ENCODE results near the gene PBX3. TPM values are rescaled to one million over a fixed set of nuclear protein-coding genes. Genes with fewer than 3 reads are reported as not detected.

Gene PBX3
- total and polyA plus RNA-seq, 2 of the 13 experiments (the other 11 are each of a cell fraction or from before 2014, with no cell fraction given), result 6.0 to 11.2 TPM

DNA sequence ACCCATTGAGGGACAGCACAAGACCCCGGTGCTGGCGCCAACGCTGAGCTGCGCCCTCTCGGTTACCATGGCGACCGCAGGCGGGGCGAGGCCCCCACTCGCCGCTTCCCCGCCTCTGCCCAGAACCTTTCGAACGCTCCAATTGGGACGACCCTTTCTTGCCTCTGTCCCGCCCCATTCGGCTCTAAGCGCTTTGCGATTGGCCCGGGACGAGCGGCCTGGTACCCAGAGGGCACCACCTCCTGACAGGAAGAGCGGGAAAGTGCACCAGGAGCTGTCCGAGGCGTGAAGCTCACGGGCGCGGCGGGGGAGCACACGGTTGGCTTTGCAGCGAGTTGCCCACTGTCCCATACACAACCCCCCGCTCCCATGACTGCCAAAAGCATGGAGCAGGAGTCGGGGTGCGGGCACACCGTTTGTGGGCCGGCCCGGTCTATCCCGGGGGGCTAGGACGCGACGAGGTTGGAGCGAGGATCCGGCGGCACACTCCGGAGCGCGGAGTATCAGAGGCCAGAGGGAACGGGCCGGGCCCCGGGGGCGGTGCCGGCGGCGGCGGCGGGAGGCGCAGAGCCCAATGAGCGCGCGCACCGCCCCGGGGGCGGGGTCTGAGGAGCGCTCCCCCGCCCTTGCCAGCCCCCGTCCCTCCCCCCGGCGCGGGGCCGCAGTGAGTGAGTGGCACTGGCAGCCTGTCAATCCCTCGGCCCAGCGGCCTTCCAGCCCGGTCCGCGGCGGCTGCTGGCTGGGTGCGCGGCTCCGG, 978 bp upstream of the PBX3 start (continued):
- TF ChIP-seq, protein P1, sequence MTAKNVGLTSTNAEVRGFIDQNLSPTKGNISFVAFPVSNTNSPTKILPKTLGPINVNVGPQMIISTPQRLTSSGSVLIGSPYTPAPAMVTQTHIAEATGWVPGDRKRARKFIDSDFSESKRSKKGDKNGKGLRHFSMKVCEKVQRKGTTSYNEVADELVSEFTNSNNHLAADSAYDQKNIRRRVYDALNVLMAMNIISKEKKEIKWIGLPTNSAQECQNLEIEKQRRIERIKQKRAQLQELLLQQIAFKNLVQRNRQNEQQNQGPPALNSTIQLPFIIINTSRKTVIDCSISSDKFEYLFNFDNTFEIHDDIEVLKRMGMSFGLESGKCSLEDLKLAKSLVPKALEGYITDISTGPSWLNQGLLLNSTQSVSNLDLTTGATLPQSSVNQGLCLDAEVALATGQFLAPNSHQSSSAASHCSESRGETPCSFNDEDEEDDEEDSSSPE (CRISPR knock-in tag; IDR thresholded peaks at IDR 0.05), result peak; percentile 99
- TF ChIP-seq RXRA (CRISPR knock-in tag; IDR thresholded peaks at IDR 0.05) (peak; percentile 77), SOX5 (CRISPR knock-in tag; IDR thresholded peaks at IDR 0.05; ENCODE audit: borderline replicate concordance) (peak; percentile 28; the same call in 1 of the 2 replicates), ZNF530 (CRISPR knock-in tag; IDR thresholded peaks at IDR 0.05; ENCODE audit: low read depth) (peak; percentile 92), JUND (CRISPR knock-in tag; IDR thresholded peaks at IDR 0.05) (no peak; the same call in 1 of the 2 replicates), FOXP1 (IDR thresholded peaks at IDR 0.05) (no peak), FOXP1 (CRISPR knock-in tag; IDR thresholded peaks at IDR 0.05) (no peak), AKAP8 (CRISPR knock-in tag; IDR thresholded peaks at IDR 0.05) (0 out of 2 replicates have a peak, but pooled peaks have one; percentile 69), GRHL1 (CRISPR knock-in tag; conservative IDR thresholded peaks at IDR 0.05) (peak; percentile 27; the same call in 1 of the 2 replicates), DR1 (CRISPR knock-in tag; IDR thresholded peaks at IDR 0.05) (peak; percentile 74; the same call in 1 of the 2 replicates), ATAD3A (CRISPR knock-in tag; IDR thresholded peaks at IDR 0.05) (no peak), ZNF383 (CRISPR knock-in tag; IDR thresholded peaks at IDR 0.05; ENCODE audit: borderline replicate concordance) (no peak), DNMT3B (CRISPR knock-in tag; conservative IDR thresholded peaks at IDR 0.05) (no peak; the same call in 1 of the 2 replicates), TGIF2 (CRISPR knock-in tag; IDR thresholded peaks at IDR 0.05) (peak; percentile 78), MEF2D (CRISPR knock-in tag; IDR thresholded peaks at IDR 0.05) (no peak; the same call in 1 of the 2 replicates), FOXP4 (CRISPR knock-in tag; IDR thresholded peaks at IDR 0.05) (peak; percentile 67)
- TF ChIP-seq, protein P2, sequence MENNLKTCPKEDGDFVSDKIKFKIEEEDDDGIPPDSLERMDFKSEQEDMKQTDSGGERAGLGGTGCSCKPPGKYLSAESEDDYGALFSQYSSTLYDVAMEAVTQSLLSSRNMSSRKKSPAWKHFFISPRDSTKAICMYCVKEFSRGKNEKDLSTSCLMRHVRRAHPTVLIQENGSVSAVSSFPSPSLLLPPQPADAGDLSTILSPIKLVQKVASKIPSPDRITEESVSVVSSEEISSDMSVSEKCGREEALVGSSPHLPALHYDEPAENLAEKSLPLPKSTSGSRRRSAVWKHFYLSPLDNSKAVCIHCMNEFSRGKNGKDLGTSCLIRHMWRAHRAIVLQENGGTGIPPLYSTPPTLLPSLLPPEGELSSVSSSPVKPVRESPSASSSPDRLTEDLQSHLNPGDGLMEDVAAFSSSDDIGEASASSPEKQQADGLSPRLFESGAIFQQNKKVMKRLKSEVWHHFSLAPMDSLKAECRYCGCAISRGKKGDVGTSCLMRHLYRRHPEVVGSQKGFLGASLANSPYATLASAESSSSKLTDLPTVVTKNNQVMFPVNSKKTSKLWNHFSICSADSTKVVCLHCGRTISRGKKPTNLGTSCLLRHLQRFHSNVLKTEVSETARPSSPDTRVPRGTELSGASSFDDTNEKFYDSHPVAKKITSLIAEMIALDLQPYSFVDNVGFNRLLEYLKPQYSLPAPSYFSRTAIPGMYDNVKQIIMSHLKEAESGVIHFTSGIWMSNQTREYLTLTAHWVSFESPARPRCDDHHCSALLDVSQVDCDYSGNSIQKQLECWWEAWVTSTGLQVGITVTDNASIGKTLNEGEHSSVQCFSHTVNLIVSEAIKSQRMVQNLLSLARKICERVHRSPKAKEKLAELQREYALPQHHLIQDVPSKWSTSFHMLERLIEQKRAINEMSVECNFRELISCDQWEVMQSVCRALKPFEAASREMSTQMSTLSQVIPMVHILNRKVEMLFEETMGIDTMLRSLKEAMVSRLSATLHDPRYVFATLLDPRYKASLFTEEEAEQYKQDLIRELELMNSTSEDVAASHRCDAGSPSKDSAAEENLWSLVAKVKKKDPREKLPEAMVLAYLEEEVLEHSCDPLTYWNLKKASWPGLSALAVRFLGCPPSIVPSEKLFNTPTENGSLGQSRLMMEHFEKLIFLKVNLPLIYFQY (CRISPR knock-in tag; IDR thresholded peaks at IDR 0.05; ENCODE audit: borderline replicate concordance), result peak; percentile 94
- TF ChIP-seq, protein P3, sequence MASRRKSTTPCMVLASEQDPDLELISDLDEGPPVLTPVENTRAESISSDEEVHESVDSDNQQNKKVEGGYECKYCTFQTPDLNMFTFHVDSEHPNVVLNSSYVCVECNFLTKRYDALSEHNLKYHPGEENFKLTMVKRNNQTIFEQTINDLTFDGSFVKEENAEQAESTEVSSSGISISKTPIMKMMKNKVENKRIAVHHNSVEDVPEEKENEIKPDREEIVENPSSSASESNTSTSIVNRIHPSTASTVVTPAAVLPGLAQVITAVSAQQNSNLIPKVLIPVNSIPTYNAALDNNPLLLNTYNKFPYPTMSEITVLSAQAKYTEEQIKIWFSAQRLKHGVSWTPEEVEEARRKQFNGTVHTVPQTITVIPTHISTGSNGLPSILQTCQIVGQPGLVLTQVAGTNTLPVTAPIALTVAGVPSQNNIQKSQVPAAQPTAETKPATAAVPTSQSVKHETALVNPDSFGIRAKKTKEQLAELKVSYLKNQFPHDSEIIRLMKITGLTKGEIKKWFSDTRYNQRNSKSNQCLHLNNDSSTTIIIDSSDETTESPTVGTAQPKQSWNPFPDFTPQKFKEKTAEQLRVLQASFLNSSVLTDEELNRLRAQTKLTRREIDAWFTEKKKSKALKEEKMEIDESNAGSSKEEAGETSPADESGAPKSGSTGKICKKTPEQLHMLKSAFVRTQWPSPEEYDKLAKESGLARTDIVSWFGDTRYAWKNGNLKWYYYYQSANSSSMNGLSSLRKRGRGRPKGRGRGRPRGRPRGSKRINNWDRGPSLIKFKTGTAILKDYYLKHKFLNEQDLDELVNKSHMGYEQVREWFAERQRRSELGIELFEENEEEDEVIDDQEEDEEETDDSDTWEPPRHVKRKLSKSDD (CRISPR knock-in tag; IDR thresholded peaks at IDR 0.05; ENCODE audit: low read depth), result no peak; the same call in 1 of the 2 replicates

Data from HepG2 (cell line).